GOT3 (cell line): ENCODE data around the gene IL20RA.

ENCODE experiments used
- DNase-seq: peaks from one replicate; lab custom pipeline; 2025; ENCODE audit warnings: mixed read lengths; lab: John Stamatoyannopoulos, UW

Gene IL20RA

GRCh38 chr6:137045222-137045789 lies 541 bp upstream of the IL20RA start:
- no peak for DNase-seq

GRCh38 chr6:137043710-137044365 lies 927 bp downstream of the IL20RA start:
- no peak for DNase-seq

- DNase-seq: no peak
Observed at GRCh38 chr6:137040393-137040792, 4.4 kb downstream of the IL20RA start.

GRCh38 chr6:137039010-137039409 lies 5.8 kb downstream of the IL20RA start:
- DNase-seq: no peak

DNA sequence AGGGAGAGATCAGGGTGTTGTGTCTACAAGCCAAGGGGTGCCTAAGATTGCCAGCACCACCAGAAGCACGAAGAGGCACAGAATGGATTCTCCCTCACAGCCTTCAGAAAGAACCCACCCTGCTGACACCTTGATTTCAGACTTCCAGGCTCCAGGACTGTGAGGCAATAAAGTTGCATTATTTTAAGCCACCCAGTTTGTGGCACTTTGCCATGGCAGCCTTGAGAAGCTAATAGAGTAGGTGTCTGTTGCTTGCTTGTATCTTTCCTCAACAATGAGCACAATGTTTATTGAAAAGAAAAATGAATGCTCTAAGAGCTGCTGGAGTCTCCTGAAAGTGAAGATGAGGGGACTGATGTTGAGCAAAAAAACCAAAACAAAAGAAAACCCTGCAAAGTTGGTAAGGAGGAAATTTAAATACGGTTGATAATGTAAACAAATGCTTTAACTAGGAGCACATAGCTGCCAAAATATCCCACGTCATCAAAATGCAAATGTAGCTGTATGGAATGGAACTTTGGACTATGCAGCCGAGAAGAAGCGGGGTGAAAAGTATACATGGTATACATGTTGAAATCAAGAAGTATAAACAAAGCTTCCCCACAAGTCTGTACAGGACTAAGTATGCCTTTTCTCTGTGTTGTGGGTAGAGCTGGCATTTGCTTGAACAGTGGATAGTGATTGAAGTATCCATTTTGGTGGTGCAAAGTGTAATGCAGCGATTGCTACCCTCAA lies 8.0 kb downstream of the IL20RA start:
- no peak for DNase-seq

DNA sequence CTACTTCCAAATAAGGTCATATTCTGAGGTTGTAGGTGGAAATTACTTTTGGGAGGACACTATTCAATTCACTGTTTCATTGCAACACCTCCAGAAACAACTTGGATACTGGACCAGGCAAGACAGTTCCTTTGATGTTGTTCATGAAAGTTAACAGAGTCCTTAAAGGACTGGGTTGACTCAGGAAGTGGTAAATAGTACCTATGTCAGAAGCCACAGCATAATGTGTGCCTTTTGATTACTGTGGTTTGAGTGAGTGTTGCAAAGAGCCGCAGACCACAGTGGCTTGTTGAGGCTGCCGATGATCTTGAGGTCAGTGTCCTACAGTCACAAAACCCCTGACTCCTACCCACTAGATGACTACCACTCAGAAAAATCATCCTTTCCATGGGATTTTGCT lies 10.9 kb downstream of the IL20RA start:
- DNase-seq: no peak

- DNase-seq: no peak
Observed at GRCh38 chr6:137031122-137031521, 13.6 kb downstream of the IL20RA start.

DNA sequence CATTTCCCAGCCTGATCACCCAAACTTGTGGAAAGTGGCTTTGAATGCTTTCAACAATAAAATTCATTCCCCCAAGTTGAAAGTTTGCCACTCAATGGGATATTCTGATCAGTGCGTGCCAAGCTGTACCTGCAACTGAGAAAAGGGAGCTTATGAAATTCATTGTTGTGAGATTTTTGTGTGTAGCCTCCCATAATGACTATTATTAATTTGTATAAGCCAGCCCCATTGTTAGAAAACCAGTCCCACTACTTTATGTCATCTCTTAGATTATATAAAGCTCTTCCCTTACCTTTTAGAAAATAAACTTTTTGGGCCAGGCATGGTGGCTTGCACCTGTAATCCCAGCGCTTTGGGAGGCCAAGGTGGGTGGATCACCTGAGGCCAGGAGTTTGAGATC lies 15.9 kb downstream of the IL20RA start:
- DNase-seq: no peak

DNA sequence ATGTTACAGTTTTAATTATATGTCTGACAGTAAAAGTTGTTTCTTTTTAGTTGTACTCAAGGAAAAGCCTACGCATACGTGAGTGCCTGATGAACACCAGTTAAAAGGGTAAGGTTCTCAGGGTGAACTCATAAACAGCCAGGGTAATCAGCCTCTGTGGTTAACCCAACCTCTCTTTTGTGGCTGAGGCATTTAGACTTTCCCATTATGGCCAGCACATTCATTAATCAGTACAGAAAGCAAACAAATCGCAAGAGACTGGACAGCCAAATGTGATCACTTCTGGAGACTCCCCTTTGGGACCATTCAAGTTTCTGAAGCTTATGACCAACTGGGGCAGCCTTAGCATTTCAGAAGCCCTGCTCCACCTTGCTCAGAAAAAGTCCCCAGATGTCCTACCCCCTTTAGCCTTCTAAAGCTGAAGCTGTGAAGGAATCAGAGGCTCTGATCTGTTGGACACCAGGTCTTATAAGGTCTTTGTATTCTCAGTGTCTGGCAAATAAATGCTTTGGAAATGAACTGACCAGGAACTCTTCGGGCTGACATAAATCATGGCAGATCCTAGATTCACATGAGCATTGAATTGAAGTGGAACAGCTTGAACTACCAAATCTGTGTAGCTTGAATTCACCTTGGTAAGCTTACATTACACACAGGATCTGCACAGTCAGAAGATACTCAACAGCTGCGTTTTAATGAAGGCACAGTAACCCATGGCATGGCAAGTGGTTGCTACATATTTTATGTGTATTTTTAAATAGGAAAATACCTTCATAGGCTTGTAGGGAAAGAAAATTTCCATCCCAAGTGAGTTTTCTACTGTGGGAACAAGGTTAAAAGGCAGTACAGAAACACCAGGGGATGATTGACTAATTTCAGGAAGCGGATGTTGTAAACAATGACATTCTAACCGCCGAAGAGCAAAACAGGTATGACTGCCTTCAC lies 18.7 kb downstream of the IL20RA start:
- DNase-seq: no peak

GRCh38 chr6:137024237-137024990 lies 20.4 kb downstream of the IL20RA start:
- DNase-seq: no peak

- no peak for DNase-seq
Observed at GRCh38 chr6:137020776-137021175, 24.0 kb downstream of the IL20RA start.

GRCh38 chr6:137019476-137020272 lies 25.1 kb downstream of the IL20RA start:
- DNase-seq: no peak

GRCh38 chr6:137017081-137017480 lies 27.7 kb downstream of the IL20RA start:
- DNase-seq: no peak

DNA sequence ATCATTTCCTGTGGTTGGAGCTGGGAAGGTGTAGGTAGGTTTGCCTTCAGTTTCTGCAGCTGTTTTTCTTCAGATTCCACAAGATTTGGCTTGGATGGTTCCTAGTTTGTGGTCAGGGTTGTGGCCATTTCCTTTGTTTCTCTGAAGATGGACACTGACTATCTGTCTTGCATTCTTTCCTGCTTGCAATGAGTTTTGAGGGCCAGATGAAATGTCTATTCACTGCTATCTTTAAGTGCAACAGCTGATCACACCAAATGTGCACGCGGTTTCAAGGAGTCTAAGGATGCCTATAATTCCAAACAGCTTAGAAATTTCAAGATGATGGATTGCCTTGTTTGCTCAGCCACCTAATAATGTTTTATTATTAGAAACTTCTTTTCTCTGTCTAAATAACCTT lies 28.4 kb downstream of the IL20RA start:
- no peak for DNase-seq

- no peak for DNase-seq
Observed at GRCh38 chr6:137015943-137016342, 28.8 kb downstream of the IL20RA start.

DNA sequence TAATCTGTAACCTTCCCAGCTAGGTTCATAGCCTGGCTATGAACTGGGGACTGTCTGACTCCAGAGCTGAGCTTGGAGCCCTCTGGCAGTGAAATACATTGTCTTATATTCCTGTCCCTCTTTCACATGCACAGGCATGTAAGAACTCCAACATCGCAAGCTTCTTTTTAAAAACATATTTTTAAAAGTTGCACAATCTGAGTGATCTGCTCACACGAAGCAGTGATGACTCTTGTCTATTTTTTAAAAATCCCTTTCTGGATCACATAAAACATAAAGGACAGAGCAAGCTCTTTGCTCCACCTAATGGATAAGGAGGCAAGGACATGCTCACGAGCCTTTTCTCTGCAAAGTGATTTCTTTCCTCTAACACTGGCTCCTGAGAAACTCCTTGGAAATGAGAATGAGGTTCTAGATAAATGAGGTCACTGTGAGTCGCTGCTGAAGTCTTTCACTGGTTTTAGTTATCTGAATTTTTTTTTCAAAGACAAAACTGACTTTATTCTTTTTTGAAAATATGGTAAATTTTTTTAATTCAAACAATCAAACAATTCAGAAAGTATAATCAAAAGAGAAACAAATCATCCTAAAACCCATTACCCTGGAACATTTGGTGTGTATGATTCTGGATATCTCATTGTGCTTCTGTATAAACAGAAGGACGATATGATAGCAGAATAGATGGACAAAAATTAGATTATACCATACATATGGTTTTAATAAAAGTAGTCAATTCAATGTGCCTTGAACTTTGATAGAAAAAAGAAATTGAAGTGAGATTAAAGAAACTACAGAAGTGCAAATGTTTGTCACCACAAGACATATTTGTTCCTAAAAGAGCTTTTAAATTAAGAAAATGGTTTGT lies 30.8 kb downstream of the IL20RA start:
- no peak for DNase-seq

DNA sequence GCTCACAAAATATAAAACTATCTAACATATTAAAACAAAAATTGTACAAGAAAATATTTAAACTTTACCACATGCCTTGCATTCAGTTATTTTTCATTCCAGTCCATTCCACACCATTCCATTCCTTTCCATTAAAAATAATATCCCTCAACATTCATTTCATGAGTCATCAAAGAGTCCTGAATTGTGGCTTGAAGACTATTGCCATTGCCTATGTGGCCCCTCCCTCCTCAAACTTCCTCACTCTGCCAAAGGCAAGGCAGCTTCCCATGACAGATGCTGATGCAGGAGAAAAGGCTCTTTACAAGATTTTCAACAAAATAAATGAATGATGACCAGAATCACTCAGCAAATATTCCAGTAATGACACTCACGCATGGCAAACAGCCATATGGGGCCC lies 31.7 kb downstream of the IL20RA start:
- DNase-seq: no peak

DNA sequence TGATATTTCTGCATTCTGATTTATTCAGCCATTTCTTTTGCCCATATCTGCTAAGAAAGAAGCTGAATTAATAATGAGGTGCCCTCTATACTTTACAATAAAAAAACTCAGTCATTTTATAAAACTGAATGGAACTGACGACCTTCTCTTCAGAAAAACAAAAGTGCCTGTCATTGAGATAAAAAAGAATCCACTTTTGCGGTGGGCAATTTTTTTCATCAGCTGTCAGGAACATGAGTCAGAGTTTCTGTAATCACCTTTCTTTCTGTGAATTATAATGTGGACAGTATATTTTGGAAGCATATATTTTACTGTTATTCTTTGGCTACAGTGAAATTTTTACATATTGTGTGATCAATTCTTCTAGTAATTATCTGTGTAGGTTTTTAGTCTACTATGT lies 33.4 kb downstream of the IL20RA start:
- DNase-seq: no peak

GRCh38 chr6:137010128-137010718 lies 34.5 kb downstream of the IL20RA start:
- no peak for DNase-seq
